BE2C (cell line): ENCODE measurements around the gene ACE.

Experiments
- DNase-seq: peaks from one replicate; pipeline ENCODE4 v3.0.0-alpha.2; 2020
- H3K27me3 ChIP-seq: fragments of 250-450 bp; sonication (Bioruptor Pico); 2 replicates; pipeline ENCODE4 v1.5.1; 2020; ENCODE audit warnings: mild to moderate bottlenecking
- H3K36me3 ChIP-seq: fragments of 250-450 bp; sonication (Bioruptor Pico); 2 replicates; pipeline ENCODE4 v1.5.1; 2020; ENCODE audit warnings: mild to moderate bottlenecking
- H3K4me1 ChIP-seq: fragments of 250-450 bp; sonication (Bioruptor Pico); 2 replicates; pipeline ENCODE4 v1.5.1; 2020
- H3K4me3 ChIP-seq: 2 replicates; pipeline ENCODE4 v1.5.1; 2011; ENCODE audit warnings: low read depth, low read length
- H3K9me3 ChIP-seq: fragments of 250-450 bp; sonication (Bioruptor Pico); 2 replicates; pipeline ENCODE4 v1.5.1; 2020
- TF ChIP-seq, protein P1 (sequence below): IDR thresholded peaks from 2 replicates; pipeline ENCODE4 v1.5.1; 2012; ENCODE audit warnings: mild to moderate bottlenecking, low read depth, low read length

The ACE gene

GRCh38 chr17:63542942-63543821 lies 66.3 kb downstream of the ACE start:
- Histone ChIP-seq H3K27me3 (no peaks in the 10 kb centered on the region), H3K9me3 (no peaks in the 10 kb centered on the region), H3K4me3 (no peak overlapping the region), H3K36me3 (no peaks in the 10 kb centered on the region), H3K4me1 (peaks cover 22% of the 10 kb centered on the region)
- no peak for DNase-seq
- TF ChIP-seq, protein P1, sequence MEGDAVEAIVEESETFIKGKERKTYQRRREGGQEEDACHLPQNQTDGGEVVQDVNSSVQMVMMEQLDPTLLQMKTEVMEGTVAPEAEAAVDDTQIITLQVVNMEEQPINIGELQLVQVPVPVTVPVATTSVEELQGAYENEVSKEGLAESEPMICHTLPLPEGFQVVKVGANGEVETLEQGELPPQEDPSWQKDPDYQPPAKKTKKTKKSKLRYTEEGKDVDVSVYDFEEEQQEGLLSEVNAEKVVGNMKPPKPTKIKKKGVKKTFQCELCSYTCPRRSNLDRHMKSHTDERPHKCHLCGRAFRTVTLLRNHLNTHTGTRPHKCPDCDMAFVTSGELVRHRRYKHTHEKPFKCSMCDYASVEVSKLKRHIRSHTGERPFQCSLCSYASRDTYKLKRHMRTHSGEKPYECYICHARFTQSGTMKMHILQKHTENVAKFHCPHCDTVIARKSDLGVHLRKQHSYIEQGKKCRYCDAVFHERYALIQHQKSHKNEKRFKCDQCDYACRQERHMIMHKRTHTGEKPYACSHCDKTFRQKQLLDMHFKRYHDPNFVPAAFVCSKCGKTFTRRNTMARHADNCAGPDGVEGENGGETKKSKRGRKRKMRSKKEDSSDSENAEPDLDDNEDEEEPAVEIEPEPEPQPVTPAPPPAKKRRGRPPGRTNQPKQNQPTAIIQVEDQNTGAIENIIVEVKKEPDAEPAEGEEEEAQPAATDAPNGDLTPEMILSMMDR = no peak

- Histone ChIP-seq H3K36me3 (no peaks in the 10 kb centered on the region), H3K4me1 (peaks cover 18% of the 10 kb centered on the region), H3K27me3 (no peaks in the 10 kb centered on the region), H3K9me3 (no peaks in the 10 kb centered on the region), H3K4me3 (no peak overlapping the region)
- TF ChIP-seq, protein P1 = no peak
- DNase-seq = no peak
These were observed 67.1 kb downstream of the ACE start for GRCh38 chr17:63543822-63544420.

DNA sequence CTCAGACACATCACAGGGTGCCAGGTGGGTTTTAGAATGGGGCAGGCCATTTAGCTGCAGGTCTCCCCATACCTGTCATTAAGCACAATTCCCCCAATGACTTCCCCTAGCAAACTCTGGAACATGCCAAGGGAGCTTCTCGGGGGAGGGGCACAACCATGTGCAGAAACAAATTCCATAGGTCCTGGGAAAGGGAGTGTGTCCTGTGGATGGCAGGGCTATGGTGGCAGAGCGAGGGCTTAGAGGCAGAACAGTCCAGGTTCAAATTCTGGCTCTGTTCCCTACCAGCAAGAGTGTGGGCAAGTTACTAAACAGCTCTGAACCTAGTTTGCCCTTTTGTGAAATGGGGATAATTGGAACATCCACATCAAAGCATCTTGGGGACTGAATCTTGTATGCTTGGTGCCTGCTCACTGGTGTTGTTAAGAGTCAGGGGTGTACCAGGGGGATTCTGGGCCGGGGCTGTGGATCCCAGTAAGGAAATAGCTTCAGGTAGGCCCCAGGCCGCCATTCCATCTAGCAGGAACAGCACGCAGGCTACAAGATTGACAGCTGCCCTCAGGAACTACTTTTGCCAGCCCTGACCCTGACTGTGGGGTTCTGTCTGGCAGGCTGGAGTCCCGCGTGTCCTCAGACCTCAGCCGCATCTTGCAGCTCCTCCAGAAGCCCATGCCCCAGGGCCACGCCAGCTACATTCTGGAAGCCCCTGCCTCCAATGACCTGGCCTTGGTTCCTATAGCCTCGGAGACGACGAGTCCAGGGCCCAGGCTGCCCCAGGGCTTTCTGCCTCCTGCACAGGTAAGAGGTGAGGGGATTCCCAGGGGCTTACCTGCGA lies 67.8 kb downstream of the ACE start:
- Histone ChIP-seq H3K4me1 (peaks cover 18% of the 10 kb centered on the region), H3K27me3 (no peaks in the 10 kb centered on the region), H3K9me3 (no peaks in the 10 kb centered on the region), H3K36me3 (no peaks in the 10 kb centered on the region), H3K4me3 (no peak overlapping the region)
- no peak for DNase-seq
- TF ChIP-seq, protein P1 = no peak

- Histone ChIP-seq H3K9me3 (no peaks in the 10 kb centered on the region), H3K27me3 (no peaks in the 10 kb centered on the region), H3K4me1 (peaks cover 18% of the 10 kb centered on the region), H3K36me3 (no peaks in the 10 kb centered on the region), H3K4me3 (no peak overlapping the region)
- DNase-seq = no peak
- TF ChIP-seq, protein P1 = no peak
These were observed 69.6 kb downstream of the ACE start for GRCh38 chr17:63546308-63547082.

DNA sequence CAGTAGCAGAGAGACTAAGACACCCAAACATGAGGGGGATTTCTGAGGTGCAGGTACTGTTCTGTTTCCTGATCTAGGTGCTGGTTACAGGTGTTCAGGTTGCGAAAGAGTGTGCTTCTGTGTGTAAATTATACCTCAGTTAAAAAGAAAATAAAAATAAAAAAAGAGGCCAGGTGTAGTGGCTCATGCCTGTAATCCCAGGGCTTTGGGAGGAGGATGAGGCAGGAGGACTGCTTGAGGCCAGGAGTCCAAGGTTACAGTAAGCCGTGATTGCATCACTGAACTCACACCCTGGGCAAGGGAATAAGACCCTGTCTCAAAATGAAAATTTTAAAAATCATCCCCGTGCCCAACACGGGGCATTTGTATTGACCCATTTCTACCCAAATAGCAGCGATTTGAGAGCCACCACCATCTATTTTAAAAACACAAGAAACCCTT lies 70.2 kb downstream of the ACE start:
- TF ChIP-seq, protein P1 = no peak
- no peaks in the 10 kb centered on the region for H3K36me3 ChIP-seq
- peaks cover 18% of the 10 kb centered on the region for H3K4me1 ChIP-seq
- DNase-seq = no peak
- H3K4me3 ChIP-seq = no peak overlapping the region
- no peaks in the 10 kb centered on the region for H3K9me3 ChIP-seq
- H3K27me3 ChIP-seq = no peaks in the 10 kb centered on the region
